Liver (tissue), 9 donors: ENCODE data around the gene ABCB9. TPM values are rescaled to one million over a fixed set of nuclear protein-coding genes. Genes with fewer than 3 reads are reported as not detected.
A peak's percentile ranks its signal among the peaks of the same experiment; 100 is the strongest.

Source experiments
- DNase-seq: peaks from one replicate; pipeline ENCODE4 v3.0.0-alpha.2; 2017; ENCODE audit warnings: low spot score
- H3K27ac ChIP-seq, 2 donors: one replicate each; pipeline ENCODE4 v1.7.0; 2013; ENCODE audit warnings: inconsistent platforms in 2 of 2, low read length in 2 of 2, control low read depth in 1 of 2, low read depth in 1 of 2, mild to moderate bottlenecking in 1 of 2
- H3K27me3 ChIP-seq, 4 donors: one replicate each; pipeline versions ENCODE4 v1.6.1 to v1.7.0; 2013; ENCODE audit warnings: low read length in 3 of 4, inconsistent platforms in 1 of 4, mild to moderate bottlenecking in 1 of 4, moderate library complexity in 1 of 4; ENCODE audit not compliant: control insufficient read depth in 4 of 4, insufficient read depth in 4 of 4
- H3K36me3 ChIP-seq, 4 donors: one replicate each; pipeline versions ENCODE4 v1.6.1 to v1.7.0; 2013; ENCODE audit warnings: low read length in 3 of 4, mild to moderate bottlenecking in 3 of 4, low read depth in 1 of 4, moderate library complexity in 1 of 4; ENCODE audit not compliant: control insufficient read depth in 4 of 4, insufficient read depth in 3 of 4
- H3K4me1 ChIP-seq, 4 donors: one replicate each; pipeline versions ENCODE4 v1.6.1 to v1.7.0; 2013; ENCODE audit warnings: low read length in 3 of 4, mild to moderate bottlenecking in 3 of 4, moderate library complexity in 1 of 4; ENCODE audit not compliant: control insufficient read depth in 4 of 4, insufficient read depth in 4 of 4
- H3K4me3 ChIP-seq, 3 donors: one replicate each; pipeline versions ENCODE4 v1.6.1 to v1.7.0; 2013; ENCODE audit warnings: low read length in 3 of 3, control low read depth in 1 of 3, low read depth in 1 of 3, mild to moderate bottlenecking in 1 of 3
- H3K9ac ChIP-seq, 2 donors: one replicate each; pipeline ENCODE4 v1.7.0; 2013; ENCODE audit warnings: low read length in 2 of 2, mild to moderate bottlenecking in 2 of 2, moderate library complexity in 2 of 2, control low read depth in 1 of 2, low read depth in 1 of 2
- H3K9me3 ChIP-seq, 4 donors: one replicate each; pipeline versions ENCODE4 v1.6.1 to v1.7.0; 2013; ENCODE audit warnings: low read length in 3 of 4; ENCODE audit not compliant: control insufficient read depth in 4 of 4
- EGR1 ChIP-seq, 2 donors: IDR thresholded peaks; 2 replicates each; pipeline ENCODE4 v1.6.1; 2016 to 2018; ENCODE audit warnings: antibody characterized with exemption in 2 of 2, low read depth in 2 of 2
- FOXA2 ChIP-seq: IDR thresholded peaks from 2 replicates; pipeline ENCODE4 v1.6.1; 2016; ENCODE audit warnings: antibody characterized with exemption
- GABPA ChIP-seq, 2 donors: IDR thresholded peaks in 1 of 2; conservative IDR thresholded peaks in 1 of 2; 2 replicates each; pipeline ENCODE4 v1.6.1; 2016; ENCODE audit warnings: antibody characterized with exemption in 2 of 2, mild to moderate bottlenecking in 1 of 2, moderate library complexity in 1 of 2
- HNF4A ChIP-seq, 2 donors: conservative IDR thresholded peaks; 2 replicates each; pipeline ENCODE4 v1.6.1; 2016; ENCODE audit warnings: antibody characterized with exemption in 2 of 2, mild to moderate bottlenecking in 2 of 2
- NR2F2 ChIP-seq: IDR thresholded peaks from 2 replicates; pipeline ENCODE4 v1.6.1; 2016; ENCODE audit warnings: antibody characterized with exemption
- RAD21 ChIP-seq, 2 donors: IDR thresholded peaks; 2 replicates each; pipeline ENCODE4 v1.6.1; 2016; ENCODE audit warnings: antibody characterized with exemption in 2 of 2, mild to moderate bottlenecking in 2 of 2
- SP1 ChIP-seq: IDR thresholded peaks from 2 replicates; pipeline ENCODE4 v1.6.1; 2018; ENCODE audit warnings: antibody characterized with exemption, mild to moderate bottlenecking
- TAF1 ChIP-seq: conservative IDR thresholded peaks from 2 replicates; pipeline ENCODE4 v1.6.1; 2016; ENCODE audit warnings: antibody characterized with exemption, mild to moderate bottlenecking
- WGBS: extraction: QIAGEN DNeasy Blood & Tissue Kit; methylation state at CpG from one replicate; pipeline ENCODE4 v1.1.7; 2013; 5-methylcytosine and 5-hydroxymethylcytosine counted together
- polyA plus RNA-seq, 2 donors: library from polyadenylated mRNA; stranded (reverse) in 1 of 2; unstranded in 1 of 2; fragments of 200-250 nt in 1 of 2; fragments of >200 nt in 1 of 2; fragmentation: Nextera tagmentation in 1 of 2; extraction: Ambion mirVana in 1 of 2; gene quantifications; one replicate each; pipeline versions ENCODE4 v1.2.1 to v1.2.3, GENCODE V29; 2013 to 2015
- total RNA-seq, 2 donors: library from RNA; depleted of rRNA; stranded (reverse); fragments of >200 nt; gene quantifications; one replicate each; pipeline ENCODE4 v1.2.3, GENCODE V29; 2014
- TF ChIP-seq, protein P1 (sequence below): IDR thresholded peaks from 2 replicates; pipeline ENCODE4 v1.6.1; 2016; ENCODE audit warnings: antibody characterized with exemption, mild to moderate bottlenecking
- TF ChIP-seq, protein P2 (sequence below): IDR thresholded peaks from 2 replicates; pipeline ENCODE4 v1.6.1; 2016; ENCODE audit warnings: antibody characterized with exemption
- TF ChIP-seq, protein P3 (sequence below): fragments of 150-350 bp; IDR thresholded peaks from 2 replicates; pipeline ENCODE4 v1.5.1; 2017; ENCODE audit warnings: improper control_type of control experiment, low read depth, low read length; ENCODE audit not compliant: missing input control
- donor health status: healthy.
- donor health status: healthy.
- donor health status: healthy.
- donor health status: healthy.
- donor health status: healthy.

Gene ABCB9
- total and polyA plus RNA-seq, 4 donors = 0.29 to 3.3 (median 1.3) TPM

DNA sequence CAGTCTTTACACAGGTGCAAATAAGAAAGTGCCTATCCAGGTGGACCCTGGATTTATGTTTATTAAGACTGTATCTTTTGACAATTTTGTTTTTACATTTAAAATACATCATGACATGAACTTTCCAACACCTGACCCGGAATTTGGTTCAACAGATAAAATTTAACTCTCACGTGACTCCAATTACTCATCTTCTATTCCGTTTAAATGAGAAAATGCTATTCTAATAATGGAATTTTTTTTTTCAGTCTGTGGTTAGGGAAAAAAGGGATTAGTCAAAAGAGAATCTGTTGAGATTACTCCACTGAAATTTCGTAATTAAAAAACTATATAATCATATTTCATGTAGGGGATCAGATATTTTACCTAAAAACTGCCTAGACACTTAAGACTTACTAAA is 81.4 kb downstream of the ABCB9 start:
- H3K9me3 ChIP-seq = no peaks in the 10 kb centered on the region
- WGBS = 75% methylated on average over 4 of the region's 4 CpGs
- TF ChIP-seq TAF1 (no peak), FOXA2 (no peak), HNF4A (conservative IDR thresholded peaks at IDR 0.05) (no peak), EGR1 (IDR thresholded peaks at IDR 0.05; ENCODE audit: low read depth in 2 of 2) (no peak), NR2F2 (no peak), RAD21 (IDR thresholded peaks at IDR 0.05) (no peak)
- TF ChIP-seq, protein P1, sequence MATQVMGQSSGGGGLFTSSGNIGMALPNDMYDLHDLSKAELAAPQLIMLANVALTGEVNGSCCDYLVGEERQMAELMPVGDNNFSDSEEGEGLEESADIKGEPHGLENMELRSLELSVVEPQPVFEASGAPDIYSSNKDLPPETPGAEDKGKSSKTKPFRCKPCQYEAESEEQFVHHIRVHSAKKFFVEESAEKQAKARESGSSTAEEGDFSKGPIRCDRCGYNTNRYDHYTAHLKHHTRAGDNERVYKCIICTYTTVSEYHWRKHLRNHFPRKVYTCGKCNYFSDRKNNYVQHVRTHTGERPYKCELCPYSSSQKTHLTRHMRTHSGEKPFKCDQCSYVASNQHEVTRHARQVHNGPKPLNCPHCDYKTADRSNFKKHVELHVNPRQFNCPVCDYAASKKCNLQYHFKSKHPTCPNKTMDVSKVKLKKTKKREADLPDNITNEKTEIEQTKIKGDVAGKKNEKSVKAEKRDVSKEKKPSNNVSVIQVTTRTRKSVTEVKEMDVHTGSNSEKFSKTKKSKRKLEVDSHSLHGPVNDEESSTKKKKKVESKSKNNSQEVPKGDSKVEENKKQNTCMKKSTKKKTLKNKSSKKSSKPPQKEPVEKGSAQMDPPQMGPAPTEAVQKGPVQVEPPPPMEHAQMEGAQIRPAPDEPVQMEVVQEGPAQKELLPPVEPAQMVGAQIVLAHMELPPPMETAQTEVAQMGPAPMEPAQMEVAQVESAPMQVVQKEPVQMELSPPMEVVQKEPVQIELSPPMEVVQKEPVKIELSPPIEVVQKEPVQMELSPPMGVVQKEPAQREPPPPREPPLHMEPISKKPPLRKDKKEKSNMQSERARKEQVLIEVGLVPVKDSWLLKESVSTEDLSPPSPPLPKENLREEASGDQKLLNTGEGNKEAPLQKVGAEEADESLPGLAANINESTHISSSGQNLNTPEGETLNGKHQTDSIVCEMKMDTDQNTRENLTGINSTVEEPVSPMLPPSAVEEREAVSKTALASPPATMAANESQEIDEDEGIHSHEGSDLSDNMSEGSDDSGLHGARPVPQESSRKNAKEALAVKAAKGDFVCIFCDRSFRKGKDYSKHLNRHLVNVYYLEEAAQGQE = no peak
- TF ChIP-seq, protein P2, sequence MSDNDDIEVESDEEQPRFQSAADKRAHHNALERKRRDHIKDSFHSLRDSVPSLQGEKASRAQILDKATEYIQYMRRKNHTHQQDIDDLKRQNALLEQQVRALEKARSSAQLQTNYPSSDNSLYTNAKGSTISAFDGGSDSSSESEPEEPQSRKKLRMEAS = no peak
- TF ChIP-seq, protein P3, sequence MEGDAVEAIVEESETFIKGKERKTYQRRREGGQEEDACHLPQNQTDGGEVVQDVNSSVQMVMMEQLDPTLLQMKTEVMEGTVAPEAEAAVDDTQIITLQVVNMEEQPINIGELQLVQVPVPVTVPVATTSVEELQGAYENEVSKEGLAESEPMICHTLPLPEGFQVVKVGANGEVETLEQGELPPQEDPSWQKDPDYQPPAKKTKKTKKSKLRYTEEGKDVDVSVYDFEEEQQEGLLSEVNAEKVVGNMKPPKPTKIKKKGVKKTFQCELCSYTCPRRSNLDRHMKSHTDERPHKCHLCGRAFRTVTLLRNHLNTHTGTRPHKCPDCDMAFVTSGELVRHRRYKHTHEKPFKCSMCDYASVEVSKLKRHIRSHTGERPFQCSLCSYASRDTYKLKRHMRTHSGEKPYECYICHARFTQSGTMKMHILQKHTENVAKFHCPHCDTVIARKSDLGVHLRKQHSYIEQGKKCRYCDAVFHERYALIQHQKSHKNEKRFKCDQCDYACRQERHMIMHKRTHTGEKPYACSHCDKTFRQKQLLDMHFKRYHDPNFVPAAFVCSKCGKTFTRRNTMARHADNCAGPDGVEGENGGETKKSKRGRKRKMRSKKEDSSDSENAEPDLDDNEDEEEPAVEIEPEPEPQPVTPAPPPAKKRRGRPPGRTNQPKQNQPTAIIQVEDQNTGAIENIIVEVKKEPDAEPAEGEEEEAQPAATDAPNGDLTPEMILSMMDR = no peak
- no peak overlapping the region for H3K27ac ChIP-seq
- no peaks in the 10 kb centered on the region for H3K27me3 ChIP-seq
- no peak overlapping the region for H3K9ac ChIP-seq
- DNase-seq = no peak
- peaks cover 0 to 29% (median 10%) of the 10 kb centered on the region in 4 donors for H3K4me1 ChIP-seq
- no peak overlapping the region for H3K4me3 ChIP-seq
- no peaks in the 10 kb centered on the region for H3K36me3 ChIP-seq

GRCh38 chr12:122884091-122884826 is 82.0 kb downstream of the ABCB9 start:
- DNase-seq = no peak
- H3K36me3 ChIP-seq = no peaks in the 10 kb centered on the region
- no peaks in the 10 kb centered on the region for H3K27me3 ChIP-seq
- no peaks in the 10 kb centered on the region for H3K9me3 ChIP-seq
- peak; percentile 29 for TF ChIP-seq SP1
- peak; percentile 31 to 66 for TF ChIP-seq HNF4A (conservative IDR thresholded peaks at IDR 0.05)
- no peak for TF ChIP-seq GABPA (IDR thresholded peaks at IDR 0.05 in 1 of 2, conservative IDR thresholded peaks at IDR 0.05 in 1 of 2)
- no peak overlapping the region for H3K4me3 ChIP-seq
- peak overlapping the region in 1 of 2 donors; percentile 40 for H3K27ac ChIP-seq
- H3K4me1 ChIP-seq = peaks cover 0 to 29% (median 11%) of the 10 kb centered on the region in 4 donors
- WGBS = 55% methylated on average over 6 of the region's 6 CpGs
- no peak overlapping the region for H3K9ac ChIP-seq
